ENCODE measurements around the gene MRPS23.

GRCh38 chr17:57895382-57896060 is 45.7 kb upstream of the MRPS23 start:
- TF ChIP-seq ZNF19 (tag by site-specific recombination; IDR thresholded peaks at IDR 0.05; ENCODE audit: low read depth) = no peak
- TF ChIP-seq ZNF341 (tag by site-specific recombination; IDR thresholded peaks at IDR 0.05; ENCODE audit: low read depth) = no peak
- no peak for TF ChIP-seq ZNF510 (tag by site-specific recombination; IDR thresholded peaks at IDR 0.05; ENCODE audit: insufficient replicate concordance)
- TF ChIP-seq, protein P1, sequence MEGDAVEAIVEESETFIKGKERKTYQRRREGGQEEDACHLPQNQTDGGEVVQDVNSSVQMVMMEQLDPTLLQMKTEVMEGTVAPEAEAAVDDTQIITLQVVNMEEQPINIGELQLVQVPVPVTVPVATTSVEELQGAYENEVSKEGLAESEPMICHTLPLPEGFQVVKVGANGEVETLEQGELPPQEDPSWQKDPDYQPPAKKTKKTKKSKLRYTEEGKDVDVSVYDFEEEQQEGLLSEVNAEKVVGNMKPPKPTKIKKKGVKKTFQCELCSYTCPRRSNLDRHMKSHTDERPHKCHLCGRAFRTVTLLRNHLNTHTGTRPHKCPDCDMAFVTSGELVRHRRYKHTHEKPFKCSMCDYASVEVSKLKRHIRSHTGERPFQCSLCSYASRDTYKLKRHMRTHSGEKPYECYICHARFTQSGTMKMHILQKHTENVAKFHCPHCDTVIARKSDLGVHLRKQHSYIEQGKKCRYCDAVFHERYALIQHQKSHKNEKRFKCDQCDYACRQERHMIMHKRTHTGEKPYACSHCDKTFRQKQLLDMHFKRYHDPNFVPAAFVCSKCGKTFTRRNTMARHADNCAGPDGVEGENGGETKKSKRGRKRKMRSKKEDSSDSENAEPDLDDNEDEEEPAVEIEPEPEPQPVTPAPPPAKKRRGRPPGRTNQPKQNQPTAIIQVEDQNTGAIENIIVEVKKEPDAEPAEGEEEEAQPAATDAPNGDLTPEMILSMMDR (tag by site-specific recombination; IDR thresholded peaks at IDR 0.05) = no peak
- TF ChIP-seq, protein P2, sequence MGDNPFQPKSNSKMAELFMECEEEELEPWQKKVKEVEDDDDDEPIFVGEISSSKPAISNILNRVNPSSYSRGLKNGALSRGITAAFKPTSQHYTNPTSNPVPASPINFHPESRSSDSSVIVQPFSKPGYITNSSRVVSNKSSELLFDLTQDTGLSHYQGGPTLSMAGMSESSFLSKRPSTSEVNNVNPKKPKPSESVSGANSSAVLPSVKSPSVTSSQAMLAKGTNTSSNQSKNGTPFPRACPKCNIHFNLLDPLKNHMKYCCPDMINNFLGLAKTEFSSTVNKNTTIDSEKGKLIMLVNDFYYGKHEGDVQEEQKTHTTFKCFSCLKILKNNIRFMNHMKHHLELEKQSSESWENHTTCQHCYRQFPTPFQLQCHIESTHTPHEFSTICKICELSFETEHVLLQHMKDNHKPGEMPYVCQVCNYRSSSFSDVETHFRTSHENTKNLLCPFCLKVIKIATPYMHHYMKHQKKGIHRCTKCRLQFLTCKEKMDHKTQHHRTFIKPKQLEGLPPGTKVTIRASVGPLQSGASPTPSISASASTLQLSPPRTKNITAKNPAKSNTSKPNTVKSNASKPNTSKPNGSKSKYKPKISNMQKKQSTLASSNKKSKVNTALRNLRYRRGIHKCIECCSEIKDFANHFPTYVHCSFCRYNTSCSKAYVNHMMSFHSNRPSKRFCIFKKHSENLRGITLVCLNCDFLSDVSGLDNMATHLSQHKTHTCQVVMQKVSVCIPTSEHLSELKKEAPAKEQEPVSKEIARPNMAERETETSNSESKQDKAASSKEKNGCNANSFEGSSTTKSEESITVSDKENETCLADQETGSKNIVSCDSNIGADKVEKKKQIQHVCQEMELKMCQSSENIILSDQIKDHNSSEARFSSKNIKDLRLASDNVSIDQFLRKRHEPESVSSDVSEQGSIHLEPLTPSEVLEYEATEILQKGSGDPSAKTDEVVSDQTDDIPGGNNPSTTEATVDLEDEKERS (tag by site-specific recombination; IDR thresholded peaks at IDR 0.05) = no peak
- no peak for TF ChIP-seq ZNF121 (tag by site-specific recombination; IDR thresholded peaks at IDR 0.05)
- TF ChIP-seq PATZ1 (tag by site-specific recombination; IDR thresholded peaks at IDR 0.05) = no peak
- TF ChIP-seq ZNF239 (tag by site-specific recombination; IDR thresholded peaks at IDR 0.05) = no peak
- TF ChIP-seq YY1 (tag by site-specific recombination; IDR thresholded peaks at IDR 0.05) = no peak
- TF ChIP-seq, protein P3, sequence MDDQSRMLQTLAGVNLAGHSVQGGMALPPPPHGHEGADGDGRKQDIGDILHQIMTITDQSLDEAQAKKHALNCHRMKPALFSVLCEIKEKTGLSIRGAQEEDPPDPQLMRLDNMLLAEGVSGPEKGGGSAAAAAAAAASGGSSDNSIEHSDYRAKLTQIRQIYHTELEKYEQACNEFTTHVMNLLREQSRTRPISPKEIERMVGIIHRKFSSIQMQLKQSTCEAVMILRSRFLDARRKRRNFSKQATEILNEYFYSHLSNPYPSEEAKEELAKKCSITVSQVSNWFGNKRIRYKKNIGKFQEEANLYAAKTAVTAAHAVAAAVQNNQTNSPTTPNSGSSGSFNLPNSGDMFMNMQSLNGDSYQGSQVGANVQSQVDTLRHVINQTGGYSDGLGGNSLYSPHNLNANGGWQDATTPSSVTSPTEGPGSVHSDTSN (CRISPR knock-in tag; IDR thresholded peaks at IDR 0.05) = no peak
- no peak for TF ChIP-seq ZEB2 (tag by site-specific recombination; IDR thresholded peaks at IDR 0.05)
